HepG2 (cell line): ENCODE data around the gene SNAP29. TPM values are rescaled to one million over a fixed set of nuclear protein-coding genes. Genes with fewer than 3 reads are reported as not detected.

Experiments
- ERF ChIP-seq: IDR thresholded peaks from 2 replicates; pipeline ENCODE4 v1.6.1; 2018; ENCODE audit warnings: missing biosample characterization, missing genetic modification reagents
- KAT8 ChIP-seq: IDR thresholded peaks from 2 replicates; pipeline ENCODE4 v1.6.1; 2016; ENCODE audit warnings: missing genetic modification reagents, missing compliant biosample characterization
- KLF9 ChIP-seq: IDR thresholded peaks from 2 replicates; pipeline ENCODE4 v1.6.1; 2016; ENCODE audit warnings: low read depth
- REL ChIP-seq: sonication (generic); formaldehyde crosslinking; conservative IDR thresholded peaks from 2 replicates; pipeline ENCODE4 v1.8.0; 2022; ENCODE audit warnings: mild to moderate bottlenecking, missing genetic modification reagents, moderate library complexity
- SALL1 ChIP-seq: sonication (generic); formaldehyde crosslinking; IDR thresholded peaks from 2 replicates; pipeline ENCODE4 v1.8.0; 2022; ENCODE audit warnings: mild to moderate bottlenecking, missing genetic modification reagents
- STAT5B ChIP-seq: sonication (generic); formaldehyde crosslinking; IDR thresholded peaks from 2 replicates; pipeline ENCODE4 v1.4.0; 2020; ENCODE audit warnings: missing genetic modification reagents
- U2AF2 ChIP-seq: fragments of 200-400 bp; formaldehyde crosslinking; IDR thresholded peaks from 2 replicates; pipeline ENCODE4 v1.6.1; 2017; ENCODE audit warnings: low read depth, mild to moderate bottlenecking, low read length
- YY1 ChIP-seq: IDR thresholded peaks from 2 replicates; pipeline ENCODE4 v1.6.1; 2011; ENCODE audit warnings: low read length, low read depth, moderate library complexity, mild to moderate bottlenecking; ENCODE audit not compliant: insufficient read depth, insufficient replicate concordance
- ZFP82 ChIP-seq: sonication (generic); formaldehyde crosslinking; IDR thresholded peaks from 2 replicates; pipeline ENCODE4 v1.5.1; 2020; ENCODE audit warnings: mild to moderate bottlenecking, missing genetic modification reagents, borderline replicate concordance
- ZFX ChIP-seq: sonication (generic); formaldehyde crosslinking; IDR thresholded peaks from 2 replicates; pipeline ENCODE4 v1.4.0; 2020; ENCODE audit warnings: mild to moderate bottlenecking, low read depth, missing genetic modification reagents, moderate library complexity
- ZKSCAN5 ChIP-seq: sonication (generic); formaldehyde crosslinking; IDR thresholded peaks from 2 replicates; pipeline ENCODE4 v1.5.1; 2020; ENCODE audit warnings: mild to moderate bottlenecking, missing genetic modification reagents
- ZNF263 ChIP-seq: sonication (generic); formaldehyde crosslinking; IDR thresholded peaks from 2 replicates; pipeline ENCODE4 v1.4.0; 2020; ENCODE audit warnings: missing genetic modification reagents
- ZNF878 ChIP-seq: sonication (generic); formaldehyde crosslinking; IDR thresholded peaks from 2 replicates; pipeline ENCODE4 v1.8.1; 2023; ENCODE audit warnings: mild to moderate bottlenecking, missing genetic modification reagents, moderate library complexity
- polyA plus RNA-seq, 8 experiments: library from polyadenylated mRNA; depleted of rRNA in 3 of 8; stranded (reverse) in 7 of 8; unstranded in 1 of 8; fragments of >200 nt; fragmentation: Illumina TruSeq in 4 of 8; extraction: Trizol in 4 of 8; gene quantifications; 2 replicates each; pipeline versions ENCODE4 v1.2.1 to v1.2.3, GENCODE V29; 2011 to 2016; ENCODE audit warnings: low read depth in 4 of 8, missing spikeins in 1 of 8, mixed read lengths in 1 of 8; ENCODE audit not compliant: insufficient read depth in 1 of 8
- total RNA-seq, 5 experiments: library from RNA; depleted of rRNA; stranded (reverse); fragments of >200 nt; fragmentation: Illumina TruSeq; extraction: Trizol; gene quantifications; 2 replicates each; pipeline ENCODE4 v1.2.3, GENCODE V29; 2016; ENCODE audit warnings: low read depth in 1 of 5
- TF ChIP-seq, protein P1 (sequence below), 2 experiments: sonication (generic) in 1 of 2; formaldehyde crosslinking in 1 of 2; IDR thresholded peaks; 2 replicates each; pipeline versions ENCODE4 v1.5.1 to v1.6.1; 2011 to 2020; ENCODE audit warnings: borderline replicate concordance in 1 of 2, low read depth in 1 of 2, low read length in 1 of 2, mild to moderate bottlenecking in 1 of 2, missing genetic modification reagents in 1 of 2, moderate library complexity in 1 of 2
- TF ChIP-seq, protein P2 (sequence below): sonication (generic); formaldehyde crosslinking; IDR thresholded peaks from 2 replicates; pipeline ENCODE4 v1.9.0; 2022; ENCODE audit warnings: missing genetic modification reagents, mild to moderate bottlenecking, borderline replicate concordance
- TF ChIP-seq, protein P3 (sequence below): sonication (generic); formaldehyde crosslinking; IDR thresholded peaks from 2 replicates; pipeline ENCODE4 v1.5.0; 2020; ENCODE audit warnings: mild to moderate bottlenecking, missing genetic modification reagents

SNAP29 gene
- total and polyA plus RNA-seq, 2 of the 13 experiments (the other 11 are each of a cell fraction or from before 2014, with no cell fraction given), result 12.3 to 30.7 TPM

GRCh38 chr22:20867179-20868024 lies 8.6 kb downstream of the SNAP29 start (continued):
- TF ChIP-seq, protein P1, sequence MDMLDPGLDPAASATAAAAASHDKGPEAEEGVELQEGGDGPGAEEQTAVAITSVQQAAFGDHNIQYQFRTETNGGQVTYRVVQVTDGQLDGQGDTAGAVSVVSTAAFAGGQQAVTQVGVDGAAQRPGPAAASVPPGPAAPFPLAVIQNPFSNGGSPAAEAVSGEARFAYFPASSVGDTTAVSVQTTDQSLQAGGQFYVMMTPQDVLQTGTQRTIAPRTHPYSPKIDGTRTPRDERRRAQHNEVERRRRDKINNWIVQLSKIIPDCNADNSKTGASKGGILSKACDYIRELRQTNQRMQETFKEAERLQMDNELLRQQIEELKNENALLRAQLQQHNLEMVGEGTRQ (IDR thresholded peaks at IDR 0.05; ENCODE audit: low read depth, low read length), result peak; percentile 18; the same call in 1 of the 2 replicates
- TF ChIP-seq, protein P1 (CRISPR knock-in tag; IDR thresholded peaks at IDR 0.05; ENCODE audit: borderline replicate concordance), result peak; percentile 30; the same call in 1 of the 2 replicates
- TF ChIP-seq ZFX (CRISPR knock-in tag) (peak; percentile 50; the same call in 1 of the 2 replicates), STAT5B (CRISPR knock-in tag) (no peak), ERF (CRISPR knock-in tag) (peak; percentile 50; the same call in 1 of the 2 replicates), ZNF263 (CRISPR knock-in tag) (peak; percentile 44; the same call in 1 of the 2 replicates), REL (CRISPR knock-in tag) (no peak), ZKSCAN5 (CRISPR knock-in tag) (no peak), SALL1 (CRISPR knock-in tag) (no peak), YY1 (no peak), U2AF2 (no peak), ZFP82 (no peak), ZNF878 (no peak), KLF9 (CRISPR knock-in tag) (no peak), KAT8 (peak; percentile 36; the same call in 1 of the 2 replicates)
- TF ChIP-seq, protein P2, sequence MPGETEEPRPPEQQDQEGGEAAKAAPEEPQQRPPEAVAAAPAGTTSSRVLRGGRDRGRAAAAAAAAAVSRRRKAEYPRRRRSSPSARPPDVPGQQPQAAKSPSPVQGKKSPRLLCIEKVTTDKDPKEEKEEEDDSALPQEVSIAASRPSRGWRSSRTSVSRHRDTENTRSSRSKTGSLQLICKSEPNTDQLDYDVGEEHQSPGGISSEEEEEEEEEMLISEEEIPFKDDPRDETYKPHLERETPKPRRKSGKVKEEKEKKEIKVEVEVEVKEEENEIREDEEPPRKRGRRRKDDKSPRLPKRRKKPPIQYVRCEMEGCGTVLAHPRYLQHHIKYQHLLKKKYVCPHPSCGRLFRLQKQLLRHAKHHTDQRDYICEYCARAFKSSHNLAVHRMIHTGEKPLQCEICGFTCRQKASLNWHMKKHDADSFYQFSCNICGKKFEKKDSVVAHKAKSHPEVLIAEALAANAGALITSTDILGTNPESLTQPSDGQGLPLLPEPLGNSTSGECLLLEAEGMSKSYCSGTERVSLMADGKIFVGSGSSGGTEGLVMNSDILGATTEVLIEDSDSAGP (CRISPR knock-in tag), result 0 out of 2 replicates have a peak, but pooled peaks have one; percentile 19
- TF ChIP-seq, protein P3, sequence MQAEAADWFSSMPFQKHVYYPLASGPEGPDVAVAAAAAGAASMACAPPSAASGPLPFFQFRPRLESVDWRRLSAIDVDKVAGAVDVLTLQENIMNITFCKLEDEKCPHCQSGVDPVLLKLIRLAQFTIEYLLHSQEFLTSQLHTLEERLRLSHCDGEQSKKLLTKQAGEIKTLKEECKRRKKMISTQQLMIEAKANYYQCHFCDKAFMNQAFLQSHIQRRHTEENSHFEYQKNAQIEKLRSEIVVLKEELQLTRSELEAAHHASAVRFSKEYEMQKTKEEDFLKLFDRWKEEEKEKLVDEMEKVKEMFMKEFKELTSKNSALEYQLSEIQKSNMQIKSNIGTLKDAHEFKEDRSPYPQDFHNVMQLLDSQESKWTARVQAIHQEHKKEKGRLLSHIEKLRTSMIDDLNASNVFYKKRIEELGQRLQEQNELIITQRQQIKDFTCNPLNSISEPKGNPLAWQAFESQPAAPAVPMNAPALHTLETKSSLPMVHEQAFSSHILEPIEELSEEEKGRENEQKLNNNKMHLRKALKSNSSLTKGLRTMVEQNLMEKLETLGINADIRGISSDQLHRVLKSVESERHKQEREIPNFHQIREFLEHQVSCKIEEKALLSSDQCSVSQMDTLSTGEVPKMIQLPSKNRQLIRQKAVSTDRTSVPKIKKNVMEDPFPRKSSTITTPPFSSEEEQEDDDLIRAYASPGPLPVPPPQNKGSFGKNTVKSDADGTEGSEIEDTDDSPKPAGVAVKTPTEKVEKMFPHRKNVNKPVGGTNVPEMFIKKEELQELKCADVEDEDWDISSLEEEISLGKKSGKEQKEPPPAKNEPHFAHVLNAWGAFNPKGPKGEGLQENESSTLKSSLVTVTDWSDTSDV (CRISPR knock-in tag), result no peak
